Muscle layer of colon (tissue), 2 donors: ENCODE results near the gene SEC24C.
"Not testable (repeated sequence)": the region's sequence is repeated elsewhere in the genome, so short reads cannot be mapped to it uniquely, and the experiment has no call there.

Source experiments
- H3K27ac ChIP-seq: one replicate; pipeline ENCODE4 v1.7.0; 2013; ENCODE audit warnings: low read depth, mild to moderate bottlenecking, low read length, moderate library complexity
- H3K27me3 ChIP-seq, 2 donors: one replicate each; pipeline ENCODE4 v1.7.0; 2013; ENCODE audit warnings: low read length in 2 of 2, mild to moderate bottlenecking in 2 of 2; ENCODE audit not compliant: insufficient read depth in 2 of 2, control insufficient read depth in 1 of 2
- H3K36me3 ChIP-seq: one replicate; pipeline ENCODE4 v1.7.0; 2013; ENCODE audit warnings: mild to moderate bottlenecking, low read length; ENCODE audit not compliant: insufficient read depth
- H3K4me1 ChIP-seq: one replicate; pipeline ENCODE4 v1.7.0; 2013; ENCODE audit warnings: mild to moderate bottlenecking, low read length; ENCODE audit not compliant: insufficient read depth
- H3K4me3 ChIP-seq, 2 donors: one replicate each; pipeline ENCODE4 v1.7.0; 2013; ENCODE audit warnings: low read length in 2 of 2, low read depth in 1 of 2, mild to moderate bottlenecking in 1 of 2, moderate library complexity in 1 of 2
- H3K9ac ChIP-seq: one replicate; pipeline ENCODE4 v1.7.0; 2013; ENCODE audit warnings: low read length
- H3K9me3 ChIP-seq: one replicate; pipeline ENCODE4 v1.7.0; 2013; ENCODE audit warnings: mild to moderate bottlenecking, low read length
- donor health status: abdominal sarcoma.
- donor health status: Adenocarcinoma of cecum.

Gene SEC24C

DNA sequence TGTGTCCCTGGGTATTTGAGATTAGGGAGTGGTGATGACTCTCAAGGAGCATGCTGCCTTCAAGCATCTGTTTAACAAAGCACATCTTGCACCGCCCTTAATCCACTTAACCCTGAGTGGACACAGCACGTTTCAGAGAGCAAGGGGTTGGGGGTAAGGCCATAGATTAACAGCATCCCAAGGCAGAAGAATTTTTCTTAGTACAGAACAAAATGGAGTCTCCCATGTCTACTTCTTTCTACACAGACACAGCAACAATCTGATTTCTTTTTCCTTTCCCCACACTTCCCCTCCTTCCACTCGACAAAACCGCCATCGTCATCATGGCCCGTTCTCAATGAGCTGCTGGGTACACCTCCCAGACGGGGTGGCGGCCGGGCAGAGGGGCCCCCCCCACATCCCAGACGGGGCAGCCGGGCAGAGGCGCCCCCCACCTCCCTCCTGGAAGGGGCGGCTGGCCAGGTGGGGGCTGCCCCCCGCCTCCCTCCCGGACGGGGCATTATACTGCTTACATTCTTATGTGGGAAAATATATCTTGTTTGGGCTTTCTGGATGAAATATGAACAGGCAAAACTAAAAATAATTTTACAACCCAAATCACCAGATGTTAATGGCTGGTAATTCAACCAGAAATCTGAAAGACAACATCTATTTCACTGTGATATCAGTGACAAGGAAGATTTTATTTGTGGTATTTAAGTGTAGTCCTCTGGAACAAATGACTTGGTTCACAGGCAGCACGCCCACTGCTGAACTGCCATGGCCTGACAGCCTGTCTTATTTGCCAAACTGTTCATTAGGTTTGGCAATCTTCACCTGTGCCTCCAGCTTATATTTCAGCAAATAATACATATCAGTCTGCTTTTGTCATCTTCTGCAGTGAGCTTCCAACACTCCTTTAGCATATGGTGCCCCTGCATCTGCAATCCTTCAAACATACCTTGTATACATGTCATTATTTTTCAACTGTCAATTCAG is 28.7 kb upstream of the SEC24C start:
- not testable (repeated sequence) for H3K9ac ChIP-seq, H3K9me3 ChIP-seq, H3K27ac ChIP-seq, H3K27me3 ChIP-seq, H3K4me1 ChIP-seq, H3K4me3 ChIP-seq
- peaks cover 24% of the 10 kb centered on the region for H3K36me3 ChIP-seq

GRCh38 chr10:73716251-73716650 is 27.9 kb upstream of the SEC24C start:
- H3K4me1 ChIP-seq = no peaks in the 10 kb centered on the region
- peaks cover 24% of the 10 kb centered on the region for H3K36me3 ChIP-seq
- no peaks in the 10 kb centered on the region for H3K9me3 ChIP-seq
- H3K27ac ChIP-seq = no peak overlapping the region
- H3K4me3 ChIP-seq = no peak overlapping the region
- H3K27me3 ChIP-seq = no peaks in the 10 kb centered on the region
- no peak overlapping the region for H3K9ac ChIP-seq

DNA sequence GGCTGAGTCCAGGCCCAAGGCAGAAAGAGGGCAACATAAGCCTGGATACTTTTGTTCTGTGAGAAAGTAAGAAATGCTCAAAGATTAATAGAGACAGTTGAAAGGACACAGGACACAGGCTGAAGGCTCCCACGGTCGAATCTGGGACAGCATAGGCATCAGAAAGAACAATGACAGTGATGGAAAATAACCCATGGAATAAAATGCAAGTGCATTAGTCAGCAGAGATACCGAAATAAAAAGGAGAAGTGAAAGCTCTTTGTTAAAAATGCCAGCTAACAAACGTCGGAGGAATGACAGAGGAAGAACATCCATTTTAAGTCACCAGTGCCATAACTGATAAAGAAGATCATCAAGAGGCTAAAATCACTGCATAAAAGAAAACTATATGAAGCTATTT is 26.6 kb upstream of the SEC24C start:
- no peaks in the 10 kb centered on the region for H3K4me1 ChIP-seq
- no peaks in the 10 kb centered on the region for H3K9me3 ChIP-seq
- no peak overlapping the region for H3K4me3 ChIP-seq
- H3K9ac ChIP-seq = no peak overlapping the region
- no peaks in the 10 kb centered on the region for H3K27me3 ChIP-seq
- H3K36me3 ChIP-seq = peaks cover 32% of the 10 kb centered on the region
- H3K27ac ChIP-seq = no peak overlapping the region

DNA sequence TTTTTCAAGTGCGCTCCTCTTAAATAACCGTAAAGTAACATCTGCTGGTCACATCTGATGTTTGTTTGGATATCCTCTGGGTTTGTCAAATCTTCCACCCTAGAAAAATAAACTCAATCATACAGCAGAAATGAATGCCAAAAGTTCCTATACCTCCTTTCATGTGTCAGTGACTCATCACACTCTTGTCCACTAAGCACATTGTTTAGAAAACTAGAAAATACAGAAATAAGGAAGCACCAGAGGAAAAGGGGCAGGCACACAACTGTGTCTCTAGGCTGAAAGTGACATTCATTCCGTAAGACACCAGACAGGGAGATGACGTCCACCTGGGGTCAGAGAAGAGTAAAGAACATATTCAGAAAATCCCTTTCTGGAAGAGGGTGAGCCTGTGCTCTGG is 23.6 kb upstream of the SEC24C start:
- not testable (repeated sequence) for H3K27ac ChIP-seq, H3K9me3 ChIP-seq, H3K27me3 ChIP-seq, H3K4me3 ChIP-seq, H3K4me1 ChIP-seq, H3K9ac ChIP-seq
- peaks cover 37% of the 10 kb centered on the region for H3K36me3 ChIP-seq

DNA sequence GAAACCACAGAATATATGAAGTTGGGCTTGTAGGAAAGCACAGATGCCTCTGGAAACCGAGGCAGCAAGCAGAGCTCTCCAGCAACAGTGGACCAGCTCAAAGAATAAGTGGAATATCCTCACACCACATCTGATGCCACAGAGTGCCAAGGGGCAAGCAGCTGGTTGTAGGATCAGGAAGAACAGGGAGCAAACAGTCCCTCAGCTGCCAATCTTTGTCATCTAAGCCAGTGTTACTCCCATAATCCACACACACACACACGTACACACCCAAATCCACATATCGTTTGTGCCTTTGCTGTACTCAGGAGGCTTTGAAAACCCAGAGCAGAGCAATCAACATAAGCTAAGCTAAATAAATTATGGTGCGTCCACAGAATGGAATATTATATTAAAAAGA is 20.7 kb upstream of the SEC24C start:
- H3K9me3 ChIP-seq = no peaks in the 10 kb centered on the region
- H3K4me1 ChIP-seq = no peaks in the 10 kb centered on the region
- H3K4me3 ChIP-seq = no peak overlapping the region
- no peak overlapping the region for H3K27ac ChIP-seq
- no peak overlapping the region for H3K9ac ChIP-seq
- no peaks in the 10 kb centered on the region for H3K27me3 ChIP-seq
- H3K36me3 ChIP-seq = peaks cover 27% of the 10 kb centered on the region

DNA sequence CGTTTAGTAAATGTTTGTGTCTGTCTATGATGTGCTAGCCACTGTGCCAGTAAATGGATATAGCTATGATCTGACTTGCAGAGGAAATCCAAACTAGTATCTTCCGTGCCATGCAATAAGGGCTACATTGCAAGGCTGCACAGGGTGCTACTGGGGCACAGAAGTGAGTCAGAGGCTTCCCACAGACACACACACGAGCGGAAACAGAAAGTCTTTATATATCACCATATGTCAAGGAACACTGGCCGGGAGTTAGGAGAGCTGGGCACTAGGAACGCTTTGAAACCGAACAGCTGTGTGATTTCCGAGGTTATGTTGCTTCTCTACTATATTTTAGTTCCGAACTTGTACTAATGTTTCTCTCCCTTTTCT is 14.4 kb upstream of the SEC24C start:
- Histone ChIP-seq H3K4me3 (peak overlapping the region; percentile 34 to 85), H3K36me3 (peaks cover 18% of the 10 kb centered on the region), H3K9ac (peak overlapping the region; percentile 82), H3K27ac (peak overlapping the region; percentile 64)
- not testable (repeated sequence) for H3K4me1 ChIP-seq, H3K9me3 ChIP-seq, H3K27me3 ChIP-seq

DNA sequence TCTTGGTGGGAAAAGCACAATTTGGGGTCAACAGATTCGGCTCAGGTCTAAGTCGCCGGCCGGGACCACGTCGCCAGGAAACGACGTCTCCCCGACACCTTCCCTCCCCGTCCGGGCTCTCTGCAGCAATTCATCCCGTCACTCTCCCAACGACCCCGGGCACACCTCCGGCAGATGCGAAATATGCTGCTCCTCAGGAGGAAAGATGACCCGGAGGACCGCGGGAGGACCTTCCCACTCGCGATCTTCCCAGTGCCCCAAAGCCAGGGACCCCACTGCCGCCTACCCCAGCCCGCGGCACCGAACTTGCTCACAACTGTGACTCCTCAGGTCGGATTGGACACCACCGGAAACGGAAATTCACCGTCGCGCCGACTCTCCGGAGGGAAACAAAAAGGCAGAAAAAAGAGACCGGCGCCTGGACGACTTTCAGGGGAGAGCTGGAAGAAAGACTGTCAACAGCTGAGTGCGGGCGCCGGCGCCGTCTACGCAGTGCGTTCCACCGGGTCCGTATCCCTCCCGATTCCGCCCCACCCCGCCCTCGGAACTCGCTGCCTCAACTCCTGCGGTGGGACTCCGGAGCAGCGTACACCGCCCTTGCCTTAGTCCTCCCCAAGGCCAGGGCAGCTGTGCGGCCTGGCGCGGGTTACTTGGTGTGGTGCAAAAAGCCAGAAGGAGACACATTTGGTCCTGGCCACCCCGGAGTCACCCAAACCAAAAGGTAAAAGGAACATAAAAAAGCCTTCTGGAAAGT is 13.8 kb upstream of the SEC24C start:
- peaks cover 18% of the 10 kb centered on the region for H3K36me3 ChIP-seq
- peaks cover 7% of the 10 kb centered on the region for H3K4me1 ChIP-seq
- no peaks in the 10 kb centered on the region for H3K9me3 ChIP-seq
- H3K27me3 ChIP-seq = no peaks in the 10 kb centered on the region
- peak overlapping the region; percentile 34 to 85 for H3K4me3 ChIP-seq
- peak overlapping the region; percentile 82 for H3K9ac ChIP-seq
- H3K27ac ChIP-seq = peak overlapping the region; percentile 64

DNA sequence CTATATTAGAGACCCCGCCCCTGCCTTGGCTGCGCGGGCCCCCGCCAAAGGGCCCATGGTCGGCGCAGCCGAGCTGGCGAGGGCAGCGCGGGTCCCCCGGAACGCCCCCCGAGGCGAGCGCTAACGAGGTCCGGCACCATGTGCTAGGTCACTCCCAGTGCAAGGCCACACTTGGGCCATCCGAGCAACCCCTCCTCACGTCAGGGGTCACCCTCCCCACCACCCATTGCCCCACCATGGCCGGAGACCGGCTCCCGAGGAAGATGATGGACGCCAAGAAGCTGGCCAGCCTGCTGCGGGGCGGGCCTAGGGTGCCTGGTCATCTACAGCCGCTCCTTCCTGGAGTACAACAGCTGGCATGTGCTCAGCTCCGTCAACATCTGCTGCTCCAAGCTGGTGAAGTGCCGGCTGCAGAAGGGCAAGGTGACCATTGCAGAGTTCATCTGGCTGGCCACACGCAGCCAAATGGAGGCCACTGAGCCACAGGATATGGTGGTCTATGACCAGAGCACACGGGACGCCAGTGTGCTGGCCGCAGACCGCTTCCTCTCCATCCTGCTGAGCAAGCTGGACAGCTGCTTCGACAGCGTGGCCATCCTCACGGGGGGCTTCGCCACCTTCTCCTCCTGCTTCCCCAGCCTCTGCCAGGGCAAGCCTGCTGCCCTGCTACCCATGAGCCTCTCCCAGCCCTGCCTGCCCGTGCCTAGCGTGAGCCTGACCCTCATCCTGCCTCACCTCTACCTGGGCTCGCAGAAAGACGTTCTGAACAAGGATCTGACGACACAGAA is 12.4 kb upstream of the SEC24C start:
- H3K4me1 ChIP-seq = peaks cover 7% of the 10 kb centered on the region
- H3K4me3 ChIP-seq = no peak overlapping the region

DNA sequence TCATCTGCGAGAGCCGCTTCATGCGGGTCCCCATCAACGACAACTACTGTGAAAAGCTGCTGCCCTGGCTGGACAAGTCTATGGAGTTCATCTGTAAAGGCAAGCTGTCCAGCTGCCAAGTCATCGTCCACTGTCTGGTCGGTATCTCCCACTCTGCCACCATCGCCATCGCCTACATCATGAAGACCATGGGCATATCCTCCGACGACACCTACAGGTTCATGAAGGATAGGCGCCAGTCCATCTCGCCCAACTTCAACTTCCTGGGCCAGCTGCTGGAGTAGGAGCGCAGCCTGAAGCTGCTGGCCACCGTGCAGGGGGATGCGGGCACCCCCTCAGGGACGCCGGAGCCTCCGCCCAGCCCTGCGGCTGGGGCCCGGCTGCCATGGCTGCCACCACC is 11.7 kb upstream of the SEC24C start:
- H3K27ac ChIP-seq = no peak overlapping the region
- no peak overlapping the region for H3K9ac ChIP-seq
- no peak overlapping the region for H3K4me3 ChIP-seq
- H3K27me3 ChIP-seq = no peaks in the 10 kb centered on the region
- peaks cover 7% of the 10 kb centered on the region for H3K4me1 ChIP-seq
- H3K36me3 ChIP-seq = peaks cover 9% of the 10 kb centered on the region
- no peaks in the 10 kb centered on the region for H3K9me3 ChIP-seq

More for the DNA sequence above, 12.4 kb upstream of the SEC24C start:
- H3K9me3 ChIP-seq = no peaks in the 10 kb centered on the region
- H3K27me3 ChIP-seq = no peaks in the 10 kb centered on the region
- peaks cover 11% of the 10 kb centered on the region for H3K36me3 ChIP-seq
- no peak overlapping the region for H3K27ac ChIP-seq
- no peak overlapping the region for H3K9ac ChIP-seq

GRCh38 chr10:73732931-73733623 is 11.1 kb upstream of the SEC24C start:
- Histone ChIP-seq H3K9me3 (no peaks in the 10 kb centered on the region), H3K27ac (no peak overlapping the region), H3K36me3 (peaks cover 11% of the 10 kb centered on the region), H3K4me3 (no peak overlapping the region), H3K9ac (no peak overlapping the region), H3K27me3 (no peaks in the 10 kb centered on the region), H3K4me1 (peaks cover 7% of the 10 kb centered on the region)
